GM13976 (cell line): Measurements from ENCODE around the gene RIN1.
A peak's percentile ranks its signal among the peaks of the same experiment; 100 is the strongest.

ENCODE experiments used
- DNase-seq: peaks from one replicate; pipeline ENCODE4 v3.0.0; 2012; ENCODE audit warnings: low spot score
- in situ Hi-C: fragments of 300-500 bp; cut with MboI; formaldehyde crosslinking; loops from one replicate; pipeline ENCODE4 v1.12.0; 2022; ENCODE audit warnings: low sequenced_read_pairs, mixed read lengths, inconsistent platforms; ENCODE audit not compliant: unreplicated experiment
- TF ChIP-seq, protein P1 (sequence below): IDR thresholded peaks from 2 replicates; pipeline ENCODE4 v1.5.1; 2012; ENCODE audit warnings: borderline replicate concordance, mild to moderate bottlenecking; ENCODE audit not compliant: insufficient read depth; ENCODE audit errors: extremely low read depth, missing control alignments, control extremely low read depth

Gene RIN1

GRCh38 chr11:66368484-66368883 is 32.2 kb upstream of the RIN1 start:
- in situ Hi-C loops: no loop called here
- DNase-seq: no peak
- TF ChIP-seq, protein P1, sequence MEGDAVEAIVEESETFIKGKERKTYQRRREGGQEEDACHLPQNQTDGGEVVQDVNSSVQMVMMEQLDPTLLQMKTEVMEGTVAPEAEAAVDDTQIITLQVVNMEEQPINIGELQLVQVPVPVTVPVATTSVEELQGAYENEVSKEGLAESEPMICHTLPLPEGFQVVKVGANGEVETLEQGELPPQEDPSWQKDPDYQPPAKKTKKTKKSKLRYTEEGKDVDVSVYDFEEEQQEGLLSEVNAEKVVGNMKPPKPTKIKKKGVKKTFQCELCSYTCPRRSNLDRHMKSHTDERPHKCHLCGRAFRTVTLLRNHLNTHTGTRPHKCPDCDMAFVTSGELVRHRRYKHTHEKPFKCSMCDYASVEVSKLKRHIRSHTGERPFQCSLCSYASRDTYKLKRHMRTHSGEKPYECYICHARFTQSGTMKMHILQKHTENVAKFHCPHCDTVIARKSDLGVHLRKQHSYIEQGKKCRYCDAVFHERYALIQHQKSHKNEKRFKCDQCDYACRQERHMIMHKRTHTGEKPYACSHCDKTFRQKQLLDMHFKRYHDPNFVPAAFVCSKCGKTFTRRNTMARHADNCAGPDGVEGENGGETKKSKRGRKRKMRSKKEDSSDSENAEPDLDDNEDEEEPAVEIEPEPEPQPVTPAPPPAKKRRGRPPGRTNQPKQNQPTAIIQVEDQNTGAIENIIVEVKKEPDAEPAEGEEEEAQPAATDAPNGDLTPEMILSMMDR: no peak

- in situ Hi-C loops: no loop called here
- TF ChIP-seq, protein P1: no peak
- DNase-seq: no peak
Observed at GRCh38 chr11:66367561-66368312, 31.5 kb upstream of the RIN1 start.

DNA sequence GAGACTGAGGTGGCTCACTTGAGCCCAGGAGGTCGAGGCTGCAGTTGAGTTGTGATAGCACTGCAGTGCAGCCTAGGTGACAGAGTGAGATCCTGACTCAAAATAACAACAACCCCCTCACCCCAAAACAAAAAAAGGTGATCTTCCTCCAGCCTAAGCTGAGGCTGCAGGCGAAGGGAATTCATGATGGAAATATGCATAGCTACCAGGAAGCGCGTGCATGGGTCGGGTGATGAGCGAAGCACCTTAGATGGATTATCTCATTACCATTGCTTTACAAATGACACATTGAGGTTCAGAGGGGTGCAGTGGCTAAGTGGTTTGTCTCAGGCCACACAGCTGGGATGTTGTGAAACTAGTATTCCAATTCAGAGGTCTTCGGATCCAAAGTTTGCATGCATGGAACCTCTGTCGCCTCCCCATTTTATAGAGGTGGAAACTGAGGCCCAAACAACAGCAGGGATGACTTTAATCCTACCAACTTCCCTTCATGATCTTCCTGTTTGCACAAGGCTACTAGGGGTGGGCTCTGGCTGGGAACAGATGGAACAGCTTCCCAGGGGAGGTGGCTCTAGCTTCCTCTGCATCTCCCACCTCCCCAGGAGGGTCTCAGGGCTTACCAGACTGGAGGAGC is 30.7 kb upstream of the RIN1 start:
- in situ Hi-C loops: no loop called here

DNA sequence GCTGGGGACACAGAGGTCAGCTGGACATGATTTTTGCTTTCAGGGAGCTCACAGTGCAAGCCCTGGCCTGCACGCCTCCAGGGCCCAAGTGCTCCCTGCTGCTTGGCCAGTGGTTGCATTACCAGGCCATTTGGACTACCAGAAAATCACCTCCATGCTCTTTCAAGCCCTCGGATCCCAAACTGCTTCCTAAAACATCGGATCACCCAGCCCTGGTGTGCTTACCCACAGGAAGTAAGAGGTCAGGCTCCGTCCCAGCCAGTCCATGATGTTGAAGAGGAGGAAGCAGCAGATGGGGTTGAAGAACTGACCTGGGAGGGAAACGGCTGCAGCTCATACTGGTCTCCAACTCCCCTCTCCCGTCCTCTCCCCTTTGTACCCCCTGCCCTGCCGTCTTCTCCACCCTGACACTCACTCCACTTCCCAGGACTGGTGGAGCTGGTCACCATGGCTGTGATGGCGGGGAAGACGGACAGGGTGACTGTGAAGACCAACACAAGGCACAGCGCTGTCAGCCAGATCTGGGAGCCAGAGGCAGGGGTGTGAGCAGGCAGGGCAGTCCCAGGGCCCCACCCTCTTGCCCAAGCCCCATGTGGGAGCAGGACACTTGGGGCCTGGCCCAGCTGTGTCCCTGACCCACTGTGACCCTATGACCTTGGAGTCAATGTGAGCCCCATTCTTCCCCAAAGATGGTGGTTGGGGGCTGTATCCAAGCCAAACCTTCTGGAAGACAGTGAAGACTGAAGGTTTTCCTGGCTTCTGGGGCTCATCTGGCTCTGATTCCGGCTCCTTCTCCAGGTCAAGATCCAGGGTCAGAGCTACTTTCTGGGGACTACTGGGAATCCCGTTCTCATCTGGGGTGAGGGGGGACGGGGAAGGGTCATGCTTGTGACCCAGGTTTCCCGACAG is 29.7 kb upstream of the RIN1 start:
- in situ Hi-C loops: no loop called here
- peak; percentile 22 for DNase-seq
- TF ChIP-seq, protein P1: no peak

More for the DNA sequence above, 30.7 kb upstream of the RIN1 start:
- no peak for DNase-seq
- TF ChIP-seq, protein P1: no peak

DNA sequence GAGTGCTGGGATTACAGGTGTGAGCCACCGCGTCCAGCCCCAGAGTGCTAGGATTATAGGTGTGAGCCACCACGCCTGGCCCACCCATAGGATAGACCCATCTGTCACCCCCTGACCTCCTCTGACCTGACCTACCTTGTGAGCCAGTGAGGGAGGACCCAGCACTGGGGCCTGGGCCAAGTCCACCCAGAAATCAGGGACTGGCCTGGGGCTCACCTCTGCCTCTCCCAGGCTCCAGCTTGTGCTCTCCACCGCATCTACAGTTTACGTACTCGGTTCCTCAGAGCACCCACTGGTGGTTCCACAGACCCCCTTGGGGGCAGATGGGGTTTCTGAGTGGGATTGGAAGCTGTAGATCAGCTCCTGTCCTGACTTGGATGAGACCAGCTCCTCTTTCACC is 28.9 kb upstream of the RIN1 start:
- in situ Hi-C loops: no loop called here
- DNase-seq: peak; percentile 10
- TF ChIP-seq, protein P1: no peak

- TF ChIP-seq, protein P1: peak; percentile 81
- DNase-seq: peak; percentile 87
- in situ Hi-C loops: no loop called here
Observed at GRCh38 chr11:66363805-66364535, 27.7 kb upstream of the RIN1 start.
